ENCODE data around the gene MSANTD2.

GRCh38 chr11:124801636-124802312 lies 1.6 kb upstream of the MSANTD2 start:
- TF ChIP-seq CTCF (IDR thresholded peaks at IDR 0.05) (no peak), EP300 (IDR thresholded peaks at IDR 0.05) (no peak), POLR2A (IDR thresholded peaks at IDR 0.05) (no peak)
